Fibroblast of peridontal ligament (primary cell): ENCODE measurements around the gene IGHMBP2.
"Not testable (repeated sequence)": the region's sequence is repeated elsewhere in the genome, so short reads cannot be mapped to it uniquely, and the experiment has no call there.

Source experiments
- DNase-seq: peaks from one replicate; pipeline ENCODE4 v3.0.0-alpha.2; 2010; ENCODE audit errors: extremely low read depth

The IGHMBP2 gene

GRCh38 chr11:68961245-68961644 is 57.6 kb downstream of the IGHMBP2 start:
- DNase-seq, result no peak

GRCh38 chr11:68962527-68963250 is 59.0 kb downstream of the IGHMBP2 start:
- DNase-seq, result no peak

- no peak for DNase-seq
Measured at GRCh38 chr11:68963779-68964178, 60.1 kb downstream of the IGHMBP2 start.

- no peak for DNase-seq
Measured at GRCh38 chr11:68965901-68966853, 62.5 kb downstream of the IGHMBP2 start.

- no peak for DNase-seq
Measured at GRCh38 chr11:68966894-68967780, 63.4 kb downstream of the IGHMBP2 start.

- no peak for DNase-seq
Measured at GRCh38 chr11:68968306-68969250, 64.9 kb downstream of the IGHMBP2 start.

GRCh38 chr11:68969386-68969785 is 65.7 kb downstream of the IGHMBP2 start:
- no peak for DNase-seq

GRCh38 chr11:68970921-68971636 is 67.4 kb downstream of the IGHMBP2 start:
- no peak for DNase-seq

- DNase-seq, result no peak
Measured at GRCh38 chr11:68973219-68973618, 69.5 kb downstream of the IGHMBP2 start.

- DNase-seq, result not testable (repeated sequence)
Measured at GRCh38 chr11:68973706-68974105, 70.0 kb downstream of the IGHMBP2 start.

GRCh38 chr11:68974421-68975194 is 70.9 kb downstream of the IGHMBP2 start:
- no peak for DNase-seq

GRCh38 chr11:68976095-68976494 is 72.4 kb downstream of the IGHMBP2 start:
- DNase-seq, result no peak

GRCh38 chr11:68976563-68976962 is 72.9 kb downstream of the IGHMBP2 start:
- peak; percentile 83 for DNase-seq

- no peak for DNase-seq
Measured at GRCh38 chr11:68977781-68978625, 74.3 kb downstream of the IGHMBP2 start.

- no peak for DNase-seq
Measured at GRCh38 chr11:68978626-68978930, 74.9 kb downstream of the IGHMBP2 start.

- DNase-seq, result no peak
Measured at GRCh38 chr11:68978931-68979594, 75.4 kb downstream of the IGHMBP2 start.

- no peak for DNase-seq
Measured at GRCh38 chr11:68979931-68980775, 76.5 kb downstream of the IGHMBP2 start.
